GM19467 (cell line): ENCODE results near the gene ODC1.
"Not testable (repeated sequence)": the region's sequence is repeated elsewhere in the genome, so short reads cannot be mapped to it uniquely, and the experiment has no call there.

ENCODE experiments used
- ATAC-seq: cut with Tn5 transposase; IDR thresholded peaks from one replicate; pipeline ENCODE4 v1.9.1; 2021; ENCODE audit warnings: mild to moderate bottlenecking, moderate library complexity; ENCODE audit not compliant: unreplicated experiment

ODC1 gene

GRCh38 chr2:10454505-10454904 lies 6.4 kb upstream of the ODC1 start:
- no peak for ATAC-seq

- ATAC-seq, result no peak
Observed at GRCh38 chr2:10453905-10454298, 5.8 kb upstream of the ODC1 start.

- no peak for ATAC-seq
Observed at GRCh38 chr2:10452956-10453904, 5.1 kb upstream of the ODC1 start.

- ATAC-seq, result no peak
Observed at GRCh38 chr2:10452312-10452711, 4.2 kb upstream of the ODC1 start.

GRCh38 chr2:10451819-10452218 lies 3.7 kb upstream of the ODC1 start:
- ATAC-seq, result no peak

GRCh38 chr2:10449838-10450691 lies 1.9 kb upstream of the ODC1 start:
- no peak for ATAC-seq

GRCh38 chr2:10449486-10449831 lies 1.3 kb upstream of the ODC1 start:
- no peak for ATAC-seq

GRCh38 chr2:10448576-10449485 lies 704 bp upstream of the ODC1 start:
- peak; percentile 57 for ATAC-seq

- peak; percentile 19 for ATAC-seq
Observed at GRCh38 chr2:10447300-10447894, 730 bp downstream of the ODC1 start.

GRCh38 chr2:10446631-10447030 lies 1.5 kb downstream of the ODC1 start:
- ATAC-seq, result no peak

- no peak for ATAC-seq
Observed at GRCh38 chr2:10444463-10444862, 3.7 kb downstream of the ODC1 start.

- not testable (repeated sequence) for ATAC-seq
Observed at GRCh38 chr2:10442469-10443126, 5.5 kb downstream of the ODC1 start.

- no peak for ATAC-seq
Observed at GRCh38 chr2:10441948-10442347, 6.2 kb downstream of the ODC1 start.

GRCh38 chr2:10440736-10441135 lies 7.4 kb downstream of the ODC1 start:
- no peak for ATAC-seq

GRCh38 chr2:10439971-10440370 lies 8.2 kb downstream of the ODC1 start:
- ATAC-seq, result no peak

GRCh38 chr2:10439185-10439879 lies 8.8 kb downstream of the ODC1 start:
- ATAC-seq, result no peak

GRCh38 chr2:10438688-10439087 lies 9.4 kb downstream of the ODC1 start:
- no peak for ATAC-seq

GRCh38 chr2:10437806-10438205 lies 10.3 kb downstream of the ODC1 start:
- ATAC-seq, result no peak

- no peak for ATAC-seq
Observed at GRCh38 chr2:10436583-10437110, 11.5 kb downstream of the ODC1 start.
